HG02943 (cell line): ENCODE measurements around the gene NUP35.

Source experiments
- ATAC-seq: cut with Tn5 transposase; IDR thresholded peaks from one replicate; pipeline ENCODE4 v1.9.1; 2021; ENCODE audit warnings: mild to moderate bottlenecking, low read depth, moderate library complexity; ENCODE audit not compliant: unreplicated experiment

The NUP35 gene, protein sequence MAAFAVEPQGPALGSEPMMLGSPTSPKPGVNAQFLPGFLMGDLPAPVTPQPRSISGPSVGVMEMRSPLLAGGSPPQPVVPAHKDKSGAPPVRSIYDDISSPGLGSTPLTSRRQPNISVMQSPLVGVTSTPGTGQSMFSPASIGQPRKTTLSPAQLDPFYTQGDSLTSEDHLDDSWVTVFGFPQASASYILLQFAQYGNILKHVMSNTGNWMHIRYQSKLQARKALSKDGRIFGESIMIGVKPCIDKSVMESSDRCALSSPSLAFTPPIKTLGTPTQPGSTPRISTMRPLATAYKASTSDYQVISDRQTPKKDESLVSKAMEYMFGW

DNA sequence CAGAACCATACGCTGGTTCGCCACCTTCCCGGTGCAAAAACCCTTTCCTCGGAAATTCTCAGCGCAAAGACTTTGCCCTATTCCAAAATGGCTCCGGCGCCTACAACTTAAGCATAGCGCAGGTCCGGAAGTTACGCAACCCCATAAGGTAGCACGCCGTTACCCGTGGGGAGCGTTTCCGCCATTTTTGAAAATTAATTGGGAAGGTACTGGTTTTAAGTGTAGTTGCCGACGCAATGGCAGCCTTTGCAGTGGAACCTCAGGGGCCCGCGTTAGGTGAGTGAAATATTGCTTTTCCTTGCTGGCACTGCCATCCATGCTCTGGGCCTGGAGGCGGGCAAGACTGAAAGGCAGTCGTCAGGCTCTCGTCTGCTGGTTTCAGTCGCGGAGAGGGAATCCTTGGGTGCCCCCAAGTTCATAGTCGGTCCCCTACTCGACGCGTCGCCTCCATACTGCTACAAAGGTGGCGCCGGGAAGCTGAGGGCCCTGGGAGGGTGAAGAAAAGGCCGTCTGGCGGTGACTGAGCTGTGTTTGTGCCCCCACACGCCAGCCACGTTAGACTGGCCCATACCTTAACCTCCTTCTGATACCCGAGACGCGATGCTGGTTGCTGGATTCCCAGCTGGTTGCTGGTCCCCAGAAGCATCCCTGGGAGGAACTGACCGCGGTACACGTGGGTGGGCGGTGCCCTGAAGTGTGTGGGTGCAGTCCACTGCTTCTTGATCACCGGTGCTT, at the start of gene NUP35:
Gene NUP35 (plus strand): TSS at position 222 of the 735 bp plus-strand sequence. CDS start 15 bp downstream, at position 237.
- peak; percentile 93 for ATAC-seq

GRCh38 chr2:183078163-183078463, 46.1 kb upstream of the NUP35 start:
- ATAC-seq, result no peak

GRCh38 chr2:183078464-183079138, 45.6 kb upstream of the NUP35 start, which contains the start of gene DUSP19:
Gene DUSP19 (plus strand): TSS chr2:183078747. CDS start chr2:183078934, 187 bp downstream.
- ATAC-seq, result peak; percentile 91

- ATAC-seq, result peak; percentile 33
Measured at GRCh38 chr2:183079139-183079775, 45.0 kb upstream of the NUP35 start.

GRCh38 chr2:183081911-183082310, 42.3 kb upstream of the NUP35 start:
- no peak for ATAC-seq

DNA sequence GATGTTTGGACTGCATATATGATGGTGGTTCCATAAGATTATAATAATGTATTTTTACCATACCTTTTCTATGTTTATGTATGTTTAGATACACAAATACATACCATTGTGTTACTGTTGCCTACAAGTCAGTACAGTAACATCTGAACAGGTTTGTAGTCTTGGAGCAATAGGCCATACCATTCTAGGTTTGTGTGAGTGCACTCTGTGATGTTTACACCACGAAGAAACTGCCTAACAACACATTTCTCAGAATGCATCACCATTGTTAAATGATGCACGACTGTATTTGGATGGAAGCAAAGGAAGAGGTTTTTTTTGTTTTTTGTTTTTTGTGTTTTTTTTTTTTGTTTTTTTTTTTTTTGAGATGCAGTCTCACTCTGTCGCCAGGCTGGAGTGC, 36.2 kb upstream of the NUP35 start:
- no peak for ATAC-seq

DNA sequence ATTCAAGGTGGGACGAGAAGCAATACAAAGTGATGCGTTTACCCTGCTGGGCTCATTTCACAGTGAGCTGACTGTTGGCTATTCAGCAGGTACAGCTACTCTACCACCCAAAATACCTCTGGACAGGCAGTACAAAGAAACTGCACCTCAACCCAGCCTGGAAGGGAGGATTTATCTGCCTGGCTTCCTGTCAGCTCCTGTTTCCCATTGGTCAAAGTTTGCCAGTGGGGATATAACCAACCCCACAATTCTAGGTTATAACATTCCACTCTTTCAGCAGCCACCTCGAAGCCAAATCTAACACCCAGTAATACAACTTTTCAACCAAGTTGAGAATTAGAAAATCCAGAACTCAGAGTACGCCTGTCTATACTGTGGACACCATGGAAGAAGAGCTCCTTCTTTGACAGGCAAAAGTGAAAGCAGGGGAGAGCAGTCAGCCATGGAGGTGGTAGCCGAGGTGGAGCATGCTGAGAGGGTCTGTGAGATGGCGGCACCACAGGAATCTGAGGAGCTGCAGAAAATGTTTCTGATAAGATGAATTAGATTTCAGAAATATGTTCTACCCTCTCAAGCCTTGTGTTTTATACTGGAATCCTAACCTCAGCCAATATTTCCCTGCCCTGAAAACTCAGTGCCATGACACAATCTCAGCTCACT, 34.9 kb upstream of the NUP35 start:
- no peak for ATAC-seq

- ATAC-seq, result no peak
Measured at GRCh38 chr2:183091318-183091953, 32.8 kb upstream of the NUP35 start.

- ATAC-seq, result no peak
Measured at GRCh38 chr2:183091954-183092345, 32.3 kb upstream of the NUP35 start.

DNA sequence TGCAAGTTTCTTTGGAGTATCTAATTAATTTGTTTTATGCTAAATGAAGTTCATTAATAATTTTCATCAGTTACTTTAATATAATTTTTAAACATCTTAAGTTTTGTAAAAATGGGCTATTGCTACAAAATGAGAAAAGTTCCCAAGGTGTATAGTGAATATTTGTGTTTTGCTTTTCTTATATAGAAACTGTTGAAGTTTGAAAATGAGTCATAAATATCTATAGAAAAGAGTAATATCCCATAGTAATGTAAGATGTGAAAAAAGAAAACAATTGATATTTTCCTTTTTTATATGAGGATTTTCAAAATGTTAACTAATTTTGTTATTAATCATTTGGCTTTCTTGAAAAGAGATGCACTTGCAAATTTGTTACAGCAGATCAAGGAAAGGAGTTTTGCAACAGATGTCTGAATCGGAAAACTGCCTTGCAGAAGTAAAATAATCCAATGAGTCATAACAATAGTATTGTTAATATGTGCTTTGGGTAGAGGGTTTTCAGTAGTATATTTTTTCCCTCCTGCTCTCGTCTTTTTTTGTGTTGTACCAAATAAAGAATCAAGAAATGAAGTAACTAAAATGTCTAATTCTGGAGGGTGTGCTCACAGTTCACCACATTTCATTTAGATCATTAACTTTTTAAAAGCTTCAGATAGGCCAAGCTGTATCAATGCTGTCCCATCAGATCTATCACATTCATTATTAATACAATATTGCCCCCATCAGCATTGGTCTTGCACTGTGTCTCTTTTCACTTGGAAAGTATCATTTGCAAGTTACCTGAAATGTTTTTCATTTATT, 30.2 kb upstream of the NUP35 start:
- ATAC-seq, result peak; percentile 90

DNA sequence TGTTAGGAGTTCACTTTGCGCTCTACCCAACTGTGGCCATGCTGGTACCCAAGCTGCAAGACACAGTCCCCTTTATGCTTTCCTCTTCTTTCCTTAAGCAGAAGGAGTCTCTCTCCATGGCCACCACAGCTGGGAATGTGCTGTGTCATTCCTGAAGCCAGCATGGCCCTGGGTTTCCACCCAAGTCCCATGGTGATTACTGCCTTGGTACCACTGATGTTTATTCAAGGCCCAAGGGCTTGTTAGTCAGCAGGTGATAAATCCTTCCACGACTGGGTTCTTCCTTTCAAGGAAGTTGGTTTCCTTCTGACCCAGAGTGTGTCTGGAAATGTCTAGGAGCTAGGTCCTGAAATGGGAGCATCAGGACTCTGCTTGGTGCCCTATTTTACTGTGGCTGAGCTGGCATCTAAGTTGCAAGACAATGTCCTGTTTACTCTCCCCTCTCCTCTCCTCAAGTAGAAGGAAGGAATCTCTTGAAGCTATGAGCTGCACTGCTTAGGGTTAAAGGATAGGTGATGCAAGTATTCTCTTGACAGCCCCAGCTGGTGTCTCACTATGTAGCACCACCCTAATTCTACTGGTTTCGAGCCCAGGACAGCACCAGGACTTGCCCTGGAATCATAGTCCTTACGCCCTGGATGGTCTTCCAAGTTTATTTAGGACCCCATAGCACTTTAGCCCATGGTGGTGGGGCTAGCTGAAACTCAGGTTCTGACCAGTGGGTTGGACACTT, 18.7 kb upstream of the NUP35 start:
- ATAC-seq, result no peak

- no peak for ATAC-seq
Measured at GRCh38 chr2:183112577-183112976, 11.7 kb upstream of the NUP35 start.

DNA sequence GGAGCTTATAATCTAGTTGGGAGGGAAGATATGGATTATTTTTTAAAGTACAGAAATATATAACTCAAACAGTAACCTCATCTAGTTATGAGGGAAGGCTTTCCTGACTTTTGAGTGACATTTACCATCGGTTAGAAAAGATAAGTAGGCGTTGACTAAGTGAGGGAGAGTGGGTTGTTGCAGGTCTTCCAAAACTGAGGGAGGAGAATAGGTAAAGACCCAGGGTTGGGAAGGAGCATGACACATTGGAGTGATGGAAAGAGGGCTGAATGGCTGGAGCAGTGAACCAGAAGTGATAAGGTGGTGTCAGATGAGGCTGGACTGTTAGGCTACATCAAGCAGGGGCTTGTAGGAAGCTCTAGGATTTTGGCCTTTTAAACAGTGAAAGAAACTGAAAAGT, 10.6 kb upstream of the NUP35 start:
- ATAC-seq, result no peak

- ATAC-seq, result no peak
Measured at GRCh38 chr2:183117226-183117625, 7.0 kb upstream of the NUP35 start.

DNA sequence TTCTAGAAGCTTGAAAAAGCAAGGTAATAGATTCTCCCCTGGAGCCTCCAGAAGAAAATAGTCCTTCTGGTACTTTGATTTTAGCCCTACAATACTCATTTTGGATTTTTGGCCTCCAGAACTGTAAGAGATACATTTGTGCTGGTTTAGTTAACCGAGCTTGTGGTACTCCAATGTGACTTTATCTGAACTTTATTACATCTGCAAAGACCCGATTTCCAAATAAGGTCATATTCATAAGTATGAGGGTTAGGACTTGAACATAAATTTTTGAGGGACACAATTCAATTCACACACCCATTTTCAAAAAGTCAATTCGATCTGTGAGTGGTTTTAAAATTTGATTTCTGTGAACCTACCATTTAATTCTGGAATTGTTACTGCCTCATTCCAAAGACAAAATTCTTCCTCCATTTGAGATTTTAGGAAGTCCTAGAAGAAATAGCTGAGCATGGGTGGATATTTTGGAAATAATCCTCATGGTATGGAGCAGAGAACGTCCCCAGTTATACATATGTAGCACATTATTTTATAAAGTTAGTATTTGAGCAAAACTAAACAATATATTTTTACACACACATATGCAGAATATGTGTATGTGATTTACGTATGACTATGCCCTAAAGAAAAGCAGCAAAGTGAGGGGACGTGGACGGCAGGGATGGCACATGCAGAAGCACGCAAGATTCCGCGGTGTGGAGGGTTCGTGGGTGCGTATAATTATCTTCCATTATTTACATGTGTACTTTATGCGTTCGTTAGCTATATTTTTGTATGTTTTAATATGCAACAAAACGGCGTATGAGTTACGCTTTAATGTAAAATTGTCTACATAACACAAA, 905 bp upstream of the NUP35 start:
- ATAC-seq, result no peak

GRCh38 chr2:183123959-183124221, 353 bp upstream of the NUP35 start:
- peak; percentile 33 for ATAC-seq

DNA sequence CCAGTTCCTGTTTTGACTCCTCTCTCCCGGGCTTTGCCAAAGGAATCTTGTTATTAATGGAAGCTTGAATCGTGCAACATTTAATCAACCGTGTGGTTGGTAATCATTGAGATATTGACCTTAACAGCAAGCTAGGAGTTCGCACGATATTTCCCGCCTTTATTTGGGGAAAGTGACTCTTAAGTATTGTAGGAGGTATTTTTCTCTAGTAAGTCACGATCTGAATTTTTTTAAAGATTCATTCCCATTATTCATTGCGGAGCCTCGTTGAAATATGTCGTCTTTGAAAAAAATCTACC, 663 bp downstream of the NUP35 start:
- ATAC-seq, result no peak

GRCh38 chr2:183125659-183126341, 1.6 kb downstream of the NUP35 start:
- no peak for ATAC-seq
